HG03354 (cell line): Measurements from ENCODE around the gene FRMPD4.

Experiments
- ATAC-seq: cut with Tn5 transposase; IDR thresholded peaks from one replicate; pipeline ENCODE4 v1.9.1; 2021; ENCODE audit warnings: mild to moderate bottlenecking; ENCODE audit not compliant: unreplicated experiment, poor library complexity, severe bottlenecking

Gene FRMPD4

GRCh38 chrX:12581546-12581945 lies 443.3 kb downstream of the FRMPD4 start:
- no peak for ATAC-seq

- ATAC-seq: no peak
Observed at GRCh38 chrX:12582649-12583048, 444.4 kb downstream of the FRMPD4 start.

GRCh38 chrX:12583543-12583942 lies 445.3 kb downstream of the FRMPD4 start:
- ATAC-seq: no peak

GRCh38 chrX:12595720-12596119 lies 457.4 kb downstream of the FRMPD4 start:
- ATAC-seq: no peak

GRCh38 chrX:12610079-12610478 lies 471.8 kb downstream of the FRMPD4 start:
- no peak for ATAC-seq

- ATAC-seq: peak; percentile 78
Observed at GRCh38 chrX:12611471-12611870, 473.2 kb downstream of the FRMPD4 start.

GRCh38 chrX:12614266-12614665 lies 476.0 kb downstream of the FRMPD4 start:
- ATAC-seq: no peak

GRCh38 chrX:12615061-12615460 lies 476.8 kb downstream of the FRMPD4 start:
- ATAC-seq: no peak

GRCh38 chrX:12617241-12617640 lies 479.0 kb downstream of the FRMPD4 start:
- no peak for ATAC-seq

- ATAC-seq: no peak
Observed at GRCh38 chrX:12647230-12647629, 509.0 kb downstream of the FRMPD4 start.

- ATAC-seq: no peak
Observed at GRCh38 chrX:12648995-12649394, 510.7 kb downstream of the FRMPD4 start.

GRCh38 chrX:12657433-12657832 lies 519.2 kb downstream of the FRMPD4 start:
- ATAC-seq: no peak

- ATAC-seq: peak; percentile 62
Observed at GRCh38 chrX:12657881-12658280, 519.6 kb downstream of the FRMPD4 start.

- no peak for ATAC-seq
Observed at GRCh38 chrX:12661464-12661863, 523.2 kb downstream of the FRMPD4 start.

GRCh38 chrX:12672367-12673106 lies 534.3 kb downstream of the FRMPD4 start:
- ATAC-seq: no peak

- ATAC-seq: no peak
Observed at GRCh38 chrX:12673487-12673886, 535.2 kb downstream of the FRMPD4 start.

- no peak for ATAC-seq
Observed at GRCh38 chrX:12679522-12679921, 541.2 kb downstream of the FRMPD4 start.

GRCh38 chrX:12681047-12681446 lies 542.8 kb downstream of the FRMPD4 start:
- ATAC-seq: no peak

GRCh38 chrX:12685541-12685940 lies 547.3 kb downstream of the FRMPD4 start:
- ATAC-seq: no peak

- ATAC-seq: no peak
Observed at GRCh38 chrX:12686331-12686730, 548.1 kb downstream of the FRMPD4 start.

- ATAC-seq: no peak
Observed at GRCh38 chrX:12690646-12691045, 552.4 kb downstream of the FRMPD4 start.

- ATAC-seq: no peak
Observed at GRCh38 chrX:12693754-12694153, 555.5 kb downstream of the FRMPD4 start.
